Mesendoderm (in vitro differentiated cells): ENCODE measurements around the gene QSOX1.

Experiments
- DNase-seq: peaks from one replicate; pipeline ENCODE4 v3.0.0; 2013
- H2AK5ac ChIP-seq: 2 replicates; pipeline ENCODE4 v1.6.1; 2013; ENCODE audit warnings: low read length, inconsistent platforms
- H2BK120ac ChIP-seq: 2 replicates; pipeline ENCODE4 v1.6.1; 2013; ENCODE audit warnings: low read depth, mild to moderate bottlenecking, low read length, moderate library complexity, mixed read lengths
- H2BK15ac ChIP-seq: replicated peaks from 2 replicates; pipeline ENCODE4 v1.6.1; 2013; ENCODE audit warnings: low read depth, mild to moderate bottlenecking, moderate library complexity
- H2BK5ac ChIP-seq: 2 replicates; pipeline ENCODE4 v1.6.1; 2013; ENCODE audit warnings: low read length, inconsistent platforms
- H3K18ac ChIP-seq: 2 replicates; pipeline ENCODE4 v1.6.1; 2013; ENCODE audit warnings: mild to moderate bottlenecking, low read length, mixed read lengths
- H3K23ac ChIP-seq: one replicate; pipeline ENCODE4 v1.6.1; 2013; ENCODE audit warnings: low read length
- H3K27ac ChIP-seq: 2 replicates; pipeline ENCODE4 v1.5.1; 2013; ENCODE audit warnings: low read depth, mild to moderate bottlenecking, inconsistent platforms, low read length, moderate library complexity
- H3K27me3 ChIP-seq: 2 replicates; pipeline ENCODE4 v1.6.1; 2013; ENCODE audit warnings: low read length, control low read depth, mild to moderate bottlenecking, inconsistent platforms; ENCODE audit not compliant: insufficient read depth, poor library complexity
- H3K36me3 ChIP-seq: 2 replicates; pipeline ENCODE4 v1.6.1; 2013; ENCODE audit warnings: low read length, inconsistent platforms; ENCODE audit not compliant: control insufficient read depth, insufficient read depth
- H3K4ac ChIP-seq: one replicate; pipeline ENCODE4 v1.6.1; 2013; ENCODE audit warnings: low read depth, mild to moderate bottlenecking, low read length, moderate library complexity
- H3K4me1 ChIP-seq: 2 replicates; pipeline ENCODE4 v1.6.1; 2013; ENCODE audit warnings: low read depth, low read length, inconsistent platforms; ENCODE audit not compliant: control insufficient read depth
- H3K4me2 ChIP-seq: 2 replicates; pipeline ENCODE4 v1.6.1; 2013; ENCODE audit warnings: low read length
- H3K4me3 ChIP-seq: 2 replicates; pipeline ENCODE4 v1.5.1; 2013; ENCODE audit warnings: mild to moderate bottlenecking, low read length
- H3K56ac ChIP-seq: one replicate; pipeline ENCODE4 v1.6.1; 2013; ENCODE audit warnings: low read length
- H3K79me1 ChIP-seq: 2 replicates; pipeline ENCODE4 v1.6.1; 2013; ENCODE audit warnings: low read length, inconsistent platforms
- H3K79me2 ChIP-seq: 2 replicates; pipeline ENCODE4 v1.6.1; 2013; ENCODE audit warnings: mild to moderate bottlenecking, low read length; ENCODE audit not compliant: control insufficient read depth, insufficient read depth
- H3K9ac ChIP-seq: 2 replicates; pipeline ENCODE4 v1.6.1; 2013; ENCODE audit warnings: low read length, inconsistent platforms
- H4K5ac ChIP-seq: one replicate; pipeline ENCODE4 v1.6.1; 2013; ENCODE audit warnings: low read length
- H4K8ac ChIP-seq: one replicate; pipeline ENCODE4 v1.6.1; 2013; ENCODE audit warnings: low read depth, mild to moderate bottlenecking, control low read depth, low read length, moderate library complexity
- WGBS: extraction: QIAGEN DNeasy Blood & Tissue Kit; methylation state at CpG from one replicate; pipeline ENCODE4 v1.1.7; 2013; ENCODE audit warnings: low lambda C conversion rate, missing lambda C conversion rate; ENCODE audit not compliant: insufficient coverage; ENCODE audit errors: extremely low coverage; 5-methylcytosine and 5-hydroxymethylcytosine counted together

Gene QSOX1

GRCh38 chr1:180208264-180208663 is 53.6 kb downstream of the QSOX1 start:
- Histone ChIP-seq H3K27me3 (no peaks in the 10 kb centered on the region), H3K36me3 (no peaks in the 10 kb centered on the region), H4K5ac (no peak overlapping the region), H2BK120ac (no peak overlapping the region), H2BK15ac (no peak overlapping the region), H2AK5ac (no peak overlapping the region), H3K18ac (no peak overlapping the region), H3K79me1 (no peaks in the 10 kb centered on the region), H3K79me2 (no peaks in the 10 kb centered on the region), H3K4me1 (no peaks in the 10 kb centered on the region), H3K4me3 (no peak overlapping the region), H3K23ac (no peak overlapping the region), H3K27ac (no peak overlapping the region), H3K4ac (no peak overlapping the region), H3K9ac (no peak overlapping the region), H2BK5ac (no peak overlapping the region), H3K4me2 (no peak overlapping the region), H4K8ac (no peak overlapping the region), H3K56ac (no peak overlapping the region)
- WGBS: no CpG with 5 or more reads among the region's 4 CpGs
- DNase-seq: no peak

- WGBS: no CpG with 5 or more reads among the region's 4 CpGs
- no peak overlapping the region for H3K4me2 ChIP-seq
Measured at GRCh38 chr1:180210008-180210620, 55.4 kb downstream of the QSOX1 start.

GRCh38 chr1:180211156-180211859 is 56.6 kb downstream of the QSOX1 start:
- Histone ChIP-seq H3K23ac (no peak overlapping the region), H3K79me2 (no peaks in the 10 kb centered on the region), H3K4me2 (no peak overlapping the region), H2BK120ac (no peak overlapping the region), H3K27ac (no peak overlapping the region), H3K4me3 (no peak overlapping the region), H2AK5ac (no peak overlapping the region), H3K4ac (no peak overlapping the region), H4K8ac (no peak overlapping the region), H4K5ac (no peak overlapping the region), H3K9ac (no peak overlapping the region), H2BK5ac (no peak overlapping the region), H3K18ac (no peak overlapping the region), H3K79me1 (no peaks in the 10 kb centered on the region), H3K4me1 (peaks cover 3% of the 10 kb centered on the region), H3K56ac (no peak overlapping the region), H3K36me3 (no peaks in the 10 kb centered on the region), H2BK15ac (no peak overlapping the region), H3K27me3 (no peaks in the 10 kb centered on the region)
- DNase-seq: no peak
- no CpG with 5 or more reads among the region's 12 CpGs for WGBS

More at GRCh38 chr1:180210008-180210620, 55.4 kb downstream of the QSOX1 start:
- no peak overlapping the region for H3K23ac ChIP-seq
- peaks cover 3% of the 10 kb centered on the region for H3K4me1 ChIP-seq
- DNase-seq: no peak
- H3K4me3 ChIP-seq: no peak overlapping the region
- no peaks in the 10 kb centered on the region for H3K79me1 ChIP-seq
- H3K9ac ChIP-seq: no peak overlapping the region
- H3K36me3 ChIP-seq: no peaks in the 10 kb centered on the region
- H4K5ac ChIP-seq: no peak overlapping the region
- no peak overlapping the region for H4K8ac ChIP-seq
- H3K27ac ChIP-seq: no peak overlapping the region
- no peak overlapping the region for H2BK120ac ChIP-seq
- H2AK5ac ChIP-seq: no peak overlapping the region
- no peaks in the 10 kb centered on the region for H3K27me3 ChIP-seq
- H2BK5ac ChIP-seq: no peak overlapping the region
- no peak overlapping the region for H2BK15ac ChIP-seq
- H3K79me2 ChIP-seq: no peaks in the 10 kb centered on the region
- no peak overlapping the region for H3K56ac ChIP-seq
- no peak overlapping the region for H3K4ac ChIP-seq
- no peak overlapping the region for H3K18ac ChIP-seq

- Histone ChIP-seq H3K4me1 (peaks cover 3% of the 10 kb centered on the region), H4K8ac (no peak overlapping the region), H2BK15ac (no peak overlapping the region), H3K79me2 (no peaks in the 10 kb centered on the region), H3K4me3 (no peak overlapping the region), H3K9ac (no peak overlapping the region), H3K36me3 (no peaks in the 10 kb centered on the region), H3K23ac (no peak overlapping the region), H3K18ac (no peak overlapping the region), H2BK5ac (no peak overlapping the region), H3K4me2 (no peak overlapping the region), H3K79me1 (no peaks in the 10 kb centered on the region), H3K56ac (no peak overlapping the region), H4K5ac (no peak overlapping the region), H2AK5ac (no peak overlapping the region), H3K4ac (no peak overlapping the region), H2BK120ac (no peak overlapping the region), H3K27ac (no peak overlapping the region), H3K27me3 (no peaks in the 10 kb centered on the region)
- DNase-seq: no peak
- no CpG with 5 or more reads among the region's 8 CpGs for WGBS
Measured at GRCh38 chr1:180211860-180212229, 57.2 kb downstream of the QSOX1 start.

GRCh38 chr1:180213401-180214170 is 58.9 kb downstream of the QSOX1 start:
- peaks cover 3% of the 10 kb centered on the region for H3K4me1 ChIP-seq
- H3K79me1 ChIP-seq: no peaks in the 10 kb centered on the region
- H4K8ac ChIP-seq: no peak overlapping the region
- no peaks in the 10 kb centered on the region for H3K27me3 ChIP-seq
- H2AK5ac ChIP-seq: no peak overlapping the region
- no peak overlapping the region for H2BK15ac ChIP-seq
- no peak overlapping the region for H3K18ac ChIP-seq
- no peak overlapping the region for H2BK5ac ChIP-seq
- H3K79me2 ChIP-seq: no peaks in the 10 kb centered on the region
- H3K36me3 ChIP-seq: no peaks in the 10 kb centered on the region
- no peak overlapping the region for H3K56ac ChIP-seq
- whole genome bisulfite sequencing: no CpG with 5 or more reads among the region's 15 CpGs
- H4K5ac ChIP-seq: no peak overlapping the region
- no peak overlapping the region for H3K9ac ChIP-seq
- H3K4me3 ChIP-seq: no peak overlapping the region
- H3K4me2 ChIP-seq: no peak overlapping the region
- no peak overlapping the region for H3K27ac ChIP-seq
- DNase-seq: peak; percentile 71
- H3K4ac ChIP-seq: no peak overlapping the region
- H3K23ac ChIP-seq: no peak overlapping the region
- no peak overlapping the region for H2BK120ac ChIP-seq
